ENCODE measurements around the gene DOK5.

The DOK5 gene

DNA sequence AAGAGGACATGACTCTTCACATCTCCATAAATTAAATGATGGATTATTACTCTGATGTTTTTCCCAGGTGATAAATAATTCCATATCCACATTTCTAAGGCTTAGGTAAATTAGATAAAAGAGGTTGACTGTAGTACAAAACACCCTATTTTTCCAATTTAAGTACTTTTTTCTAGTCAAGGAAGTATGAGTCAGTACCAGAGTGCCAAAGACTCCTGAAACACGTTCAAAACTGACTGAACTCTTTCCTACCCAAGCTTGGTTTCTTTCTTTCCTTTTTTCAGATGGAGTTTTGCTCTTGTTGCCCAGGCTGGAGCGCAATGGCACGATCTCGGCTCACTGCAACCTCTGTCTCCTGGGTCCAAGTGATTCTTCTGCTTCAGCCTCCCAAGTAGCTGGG, 85.0 kb downstream of the DOK5 start:
- DNase-seq (ENCODE audit: low read depth): no peak

DNA sequence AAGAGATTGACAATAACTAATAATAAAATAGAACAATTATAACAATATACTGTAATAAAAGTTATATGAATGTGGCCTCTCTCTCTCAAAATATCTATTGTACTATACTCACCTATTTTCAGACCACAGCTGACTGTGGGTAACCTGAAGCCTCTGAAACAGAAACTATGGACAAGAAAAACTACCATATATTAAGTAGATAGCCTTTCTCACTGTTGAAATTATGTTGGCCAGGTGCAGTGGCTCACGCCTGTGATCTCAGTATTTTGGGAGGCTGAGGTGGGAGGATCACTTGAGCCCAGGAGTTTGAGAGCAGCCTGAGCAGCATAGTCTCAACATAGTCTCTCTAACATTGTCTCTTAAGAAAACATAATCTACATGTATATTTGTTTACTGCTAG, 89.9 kb downstream of the DOK5 start:
- DNase-seq (ENCODE audit: low read depth): no peak

GRCh38 chr20:54566031-54566688, 90.8 kb downstream of the DOK5 start:
- no peak for DNase-seq (ENCODE audit: low read depth)

DNA sequence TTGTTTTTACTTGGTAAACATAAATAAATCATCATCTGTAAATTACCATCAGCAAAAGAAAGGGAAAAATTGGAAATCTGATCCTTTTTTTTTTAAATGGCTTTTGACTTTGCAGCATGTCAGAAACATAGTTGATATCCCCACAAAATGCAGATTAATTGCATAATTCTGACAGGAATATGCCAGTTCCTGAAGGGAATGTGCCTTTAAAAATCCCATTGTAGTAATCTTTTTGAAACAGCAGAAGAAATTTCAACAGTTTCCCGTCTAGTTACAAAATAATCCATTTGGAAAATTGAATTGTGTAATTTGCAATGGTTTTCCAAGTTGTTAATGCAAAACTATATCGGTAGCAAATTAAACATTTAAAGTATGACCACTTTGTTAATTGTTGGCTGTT, 95.2 kb downstream of the DOK5 start:
- no peak for DNase-seq (ENCODE audit: low read depth)

- DNase-seq (ENCODE audit: low read depth): no peak
Measured at GRCh38 chr20:54572665-54573435, 97.5 kb downstream of the DOK5 start.

DNA sequence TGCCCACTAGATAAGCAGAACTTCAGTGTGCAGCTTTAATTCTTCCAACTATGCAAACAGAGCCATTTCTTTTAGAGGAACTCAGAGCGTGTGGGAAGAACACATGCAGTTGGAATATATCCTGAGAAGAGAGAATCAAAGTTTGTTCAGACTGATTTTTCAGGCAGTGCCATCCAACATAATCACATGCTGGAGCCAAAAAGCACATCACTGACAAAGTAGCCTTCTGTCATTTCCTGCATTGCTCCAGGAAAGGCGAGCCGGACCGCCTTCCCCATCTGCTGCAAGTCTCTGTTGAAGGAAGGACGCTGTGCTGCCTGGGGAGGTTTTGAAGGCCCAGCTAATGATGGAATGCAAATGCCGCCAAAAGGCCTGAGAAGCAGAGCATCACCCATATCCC, 98.4 kb downstream of the DOK5 start:
- DNase-seq (ENCODE audit: low read depth): no peak

GRCh38 chr20:54576518-54576917, 101.1 kb downstream of the DOK5 start:
- DNase-seq (ENCODE audit: low read depth): no peak

DNA sequence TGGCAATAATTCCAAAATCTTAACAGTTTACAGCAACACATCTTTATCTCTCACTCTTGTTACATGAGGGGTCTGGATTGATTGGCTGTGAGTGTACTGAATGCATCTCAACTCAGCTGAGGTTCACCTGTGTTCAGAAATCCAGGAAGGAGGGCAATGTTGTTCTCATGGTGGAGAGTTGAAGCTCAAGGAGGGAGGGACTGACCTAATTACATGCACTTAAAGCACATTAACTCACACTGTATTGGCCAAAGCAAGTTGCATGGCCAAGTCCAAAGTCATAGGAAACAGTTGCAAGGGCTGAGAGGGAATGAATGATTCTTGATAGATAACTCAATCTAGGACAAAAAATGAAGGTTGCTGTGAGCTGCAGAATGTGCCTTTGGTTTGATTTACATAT, 102.2 kb downstream of the DOK5 start:
- no peak for DNase-seq (ENCODE audit: low read depth)

DNA sequence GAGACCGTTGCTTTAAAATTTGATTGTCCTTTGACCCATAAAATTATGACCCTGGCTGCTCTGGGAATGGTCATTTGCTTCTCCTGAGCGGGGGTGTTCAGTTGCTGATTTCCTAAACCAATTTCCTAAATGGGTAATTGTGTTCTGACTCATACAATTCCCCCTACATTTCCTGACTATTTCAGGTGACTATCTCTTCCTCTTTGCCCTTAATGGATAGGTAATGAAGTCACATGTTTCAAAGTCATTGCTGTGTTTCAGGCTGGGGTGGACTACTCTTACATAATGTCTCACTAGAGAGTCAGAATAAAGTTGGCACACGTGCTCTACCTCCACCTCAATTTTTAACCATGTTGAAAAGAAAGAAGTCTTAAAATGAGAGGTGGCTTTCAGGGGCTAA, 109.8 kb downstream of the DOK5 start:
- no peak for DNase-seq (ENCODE audit: low read depth)

DNA sequence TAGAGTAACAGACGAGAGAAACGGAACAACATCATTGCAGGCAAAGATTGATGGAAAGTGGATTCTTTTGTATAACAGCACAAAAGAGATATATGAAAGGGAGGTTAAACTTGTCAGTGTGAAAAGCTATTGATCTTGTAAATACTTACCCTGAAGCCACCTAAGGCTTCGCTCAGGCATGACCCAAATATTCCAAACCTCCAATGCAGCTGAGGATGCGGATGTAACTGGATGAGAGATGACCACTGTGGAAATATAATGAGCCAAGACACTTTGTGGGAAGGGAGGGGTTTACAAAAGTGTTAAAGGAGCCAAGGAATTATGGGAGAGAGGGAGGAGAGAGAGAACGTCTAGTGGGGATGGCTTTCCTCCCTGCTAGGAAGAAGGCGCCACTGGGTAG, 112.0 kb downstream of the DOK5 start:
- no peak for DNase-seq (ENCODE audit: low read depth)

- no peak for DNase-seq (ENCODE audit: low read depth)
Measured at GRCh38 chr20:54589402-54590030, 114.1 kb downstream of the DOK5 start.

GRCh38 chr20:54590856-54591255, 115.5 kb downstream of the DOK5 start:
- no peak for DNase-seq (ENCODE audit: low read depth)

GRCh38 chr20:54596651-54597050, 121.3 kb downstream of the DOK5 start:
- DNase-seq (ENCODE audit: low read depth): no peak

DNA sequence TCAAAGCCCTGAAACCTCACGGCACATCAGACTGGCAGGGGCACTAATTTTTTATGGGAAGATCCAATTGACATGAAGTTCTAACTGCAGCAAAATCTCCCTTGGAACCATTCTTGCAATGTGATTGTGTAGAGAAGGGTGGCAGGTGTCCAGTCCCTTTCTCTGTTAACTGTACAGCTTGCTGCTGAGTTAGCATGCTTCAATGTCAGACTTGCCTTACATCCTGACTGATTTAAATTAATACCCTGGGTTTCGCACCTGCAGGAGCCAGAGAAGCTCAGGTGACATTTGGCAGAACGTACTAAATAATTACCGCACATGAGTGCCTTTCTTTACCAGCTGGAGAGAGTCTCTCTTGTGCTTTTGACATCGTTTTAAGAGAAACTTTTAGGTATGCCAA, 123.0 kb downstream of the DOK5 start:
- DNase-seq (ENCODE audit: low read depth): no peak

DNA sequence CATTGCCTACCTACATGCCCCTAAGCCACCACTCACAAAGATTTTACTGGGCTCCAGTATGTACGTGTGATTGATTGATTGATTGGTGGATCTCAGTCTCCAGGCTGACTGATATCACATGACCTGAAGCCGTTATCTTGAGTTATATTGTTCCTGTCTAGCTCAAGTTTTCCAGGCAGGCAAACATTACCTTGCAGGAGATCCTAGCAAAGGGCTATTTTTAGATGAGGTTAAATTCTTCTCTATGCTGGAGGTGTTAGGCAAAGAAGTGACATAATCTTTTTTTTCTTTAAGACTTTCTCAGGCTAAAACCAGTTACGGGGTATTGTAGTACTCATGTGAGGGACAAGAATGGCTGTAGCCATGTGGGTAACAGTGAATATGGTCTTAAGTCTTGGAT, 125.2 kb downstream of the DOK5 start:
- DNase-seq (ENCODE audit: low read depth): no peak

DNA sequence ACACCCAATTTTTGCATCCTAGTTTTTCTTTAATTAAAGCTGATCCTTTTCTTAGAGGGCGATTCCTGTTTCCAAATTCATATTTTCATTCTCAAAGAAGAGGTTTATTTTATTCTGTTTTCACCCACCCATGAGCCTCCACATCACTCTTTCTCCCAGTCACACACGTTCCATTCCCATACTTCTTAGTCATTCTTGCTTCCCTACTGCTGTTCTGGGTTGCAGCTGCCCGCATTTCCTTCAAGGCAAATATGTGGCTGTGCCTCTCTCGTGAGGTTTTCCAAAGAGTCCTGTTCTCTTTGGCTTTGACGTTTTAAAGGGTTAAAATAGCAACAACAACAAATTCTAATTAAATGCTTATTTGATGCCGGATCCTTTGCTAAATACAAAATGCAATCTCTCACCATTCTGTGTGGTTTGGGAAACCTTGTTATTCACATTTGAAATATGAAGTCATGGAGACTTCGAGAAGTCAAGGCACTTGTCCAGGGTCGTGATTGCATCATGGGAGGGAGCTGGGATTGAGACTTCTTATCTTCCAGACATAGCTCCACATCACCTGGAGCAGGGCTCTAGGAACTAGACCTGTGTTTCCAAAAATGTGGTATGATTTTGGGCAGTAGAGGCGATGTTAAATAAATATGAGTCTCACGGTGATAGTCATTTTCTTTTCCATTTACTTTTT, 126.6 kb downstream of the DOK5 start:
- DNase-seq (ENCODE audit: low read depth): no peak

- DNase-seq (ENCODE audit: low read depth): no peak
Measured at GRCh38 chr20:54605319-54605718, 129.9 kb downstream of the DOK5 start.

- DNase-seq (ENCODE audit: low read depth): no peak
Measured at GRCh38 chr20:54606380-54606779, 131.0 kb downstream of the DOK5 start.

DNA sequence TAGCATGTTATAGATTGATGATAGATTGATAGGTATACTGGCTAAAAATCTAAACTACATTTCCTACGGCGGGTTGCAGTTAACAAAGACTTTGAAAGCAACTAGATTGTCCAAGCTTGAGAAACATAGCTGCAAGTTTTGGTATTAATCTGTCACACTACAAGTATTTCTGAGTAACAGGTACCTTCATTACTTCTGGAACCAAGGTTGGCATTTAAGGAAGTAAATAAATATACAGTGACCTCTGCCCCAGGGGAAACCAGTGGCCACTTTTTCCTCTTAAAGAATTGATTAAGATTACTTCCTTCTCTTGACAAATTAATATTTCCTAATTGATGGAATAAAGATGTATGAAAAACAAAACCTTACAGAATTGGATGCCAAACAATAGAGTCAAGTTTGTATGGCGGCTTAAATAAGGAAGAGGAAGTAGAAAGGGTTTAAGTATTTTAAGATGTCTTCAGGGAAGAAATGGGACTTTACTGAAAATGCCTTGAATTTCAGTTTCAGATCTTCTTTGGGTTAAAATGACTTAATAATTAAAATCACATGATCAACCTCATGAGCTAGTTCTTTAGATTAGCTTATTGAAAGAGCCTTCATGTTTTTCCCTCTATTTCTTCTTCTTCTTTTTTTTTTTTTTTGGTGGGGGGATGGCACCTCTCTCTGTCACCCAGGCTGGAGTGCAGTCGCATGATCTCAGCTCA, 132.8 kb downstream of the DOK5 start:
- no peak for DNase-seq (ENCODE audit: low read depth)

- no peak for DNase-seq (ENCODE audit: low read depth)
Measured at GRCh38 chr20:54608943-54609342, 133.6 kb downstream of the DOK5 start.

- no peak for DNase-seq (ENCODE audit: low read depth)
Measured at GRCh38 chr20:54611708-54612412, 136.5 kb downstream of the DOK5 start.

GRCh38 chr20:54618412-54618811, 143.0 kb downstream of the DOK5 start:
- DNase-seq (ENCODE audit: low read depth): no peak

Measured in stimulated activated CD8-positive, alpha-beta memory T cell treated with anti-CD3 and anti-CD28 coated beads, Interleukin-15, amount 100 ng/mL, for 24 hours (primary cell).